Subcutaneous adipose tissue (tissue), 4 donors: Measurements from ENCODE around the gene NCBP2. TPM values are rescaled to one million over a fixed set of nuclear protein-coding genes. Genes with fewer than 3 reads are reported as not detected.

Experiments
- total RNA-seq, 4 donors: library from RNA; depleted of rRNA; stranded (reverse); fragments of >200 nt; gene quantifications; one replicate each; pipeline ENCODE4 v1.1.0, GENCODE V29; 2016
- TF ChIP-seq, protein P1 (sequence below): fragments of 450-650 bp; IDR thresholded peaks from one replicate; pipeline ENCODE4 v1.5.1; 2016; ENCODE audit warnings: low read depth, mild to moderate bottlenecking, control low read depth, antibody characterized with exemption, moderate library complexity

Gene NCBP2
- total RNA-seq, 4 donors from 2014 or later: 35.7 to 41.4 (median 37.8) TPM

DNA sequence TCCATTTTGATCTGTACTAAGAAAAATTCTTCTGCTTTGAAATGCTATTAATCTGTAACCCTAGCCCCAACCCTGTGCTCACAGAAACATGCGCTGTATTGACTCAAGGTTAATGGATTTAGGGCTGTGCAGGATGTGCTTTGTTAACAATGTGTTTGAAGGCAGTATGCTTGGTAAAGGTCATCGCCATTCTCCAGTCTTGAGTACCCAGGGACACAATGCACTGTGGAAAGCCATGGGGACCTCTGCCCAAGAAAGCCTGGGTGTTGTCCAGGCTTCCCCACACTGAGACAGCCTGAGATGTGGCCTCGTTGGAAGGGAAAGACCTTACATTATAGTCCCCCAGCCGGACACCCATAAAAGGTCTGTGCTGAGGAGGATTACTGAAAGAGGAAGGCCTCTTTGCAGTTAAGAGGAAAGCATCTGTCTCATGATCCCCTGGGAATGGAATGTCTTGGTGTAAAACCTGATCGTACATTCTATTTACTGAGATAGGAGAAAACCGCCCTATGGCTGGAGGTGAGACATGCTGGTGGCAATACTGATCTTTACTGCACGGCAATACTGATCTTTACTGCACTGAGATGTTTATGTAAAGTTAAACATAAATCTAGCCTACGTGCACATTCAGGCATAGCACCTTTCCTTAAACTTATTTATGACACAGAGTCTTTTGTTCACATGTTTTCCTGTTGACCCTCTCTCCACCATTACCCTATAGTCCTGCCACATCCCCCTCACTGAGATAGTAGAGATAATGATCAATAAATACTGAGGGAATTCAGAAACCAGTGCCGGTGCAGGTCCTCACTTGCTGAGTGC lies 20.0 kb upstream of the NCBP2 start:
- TF ChIP-seq, protein P1, sequence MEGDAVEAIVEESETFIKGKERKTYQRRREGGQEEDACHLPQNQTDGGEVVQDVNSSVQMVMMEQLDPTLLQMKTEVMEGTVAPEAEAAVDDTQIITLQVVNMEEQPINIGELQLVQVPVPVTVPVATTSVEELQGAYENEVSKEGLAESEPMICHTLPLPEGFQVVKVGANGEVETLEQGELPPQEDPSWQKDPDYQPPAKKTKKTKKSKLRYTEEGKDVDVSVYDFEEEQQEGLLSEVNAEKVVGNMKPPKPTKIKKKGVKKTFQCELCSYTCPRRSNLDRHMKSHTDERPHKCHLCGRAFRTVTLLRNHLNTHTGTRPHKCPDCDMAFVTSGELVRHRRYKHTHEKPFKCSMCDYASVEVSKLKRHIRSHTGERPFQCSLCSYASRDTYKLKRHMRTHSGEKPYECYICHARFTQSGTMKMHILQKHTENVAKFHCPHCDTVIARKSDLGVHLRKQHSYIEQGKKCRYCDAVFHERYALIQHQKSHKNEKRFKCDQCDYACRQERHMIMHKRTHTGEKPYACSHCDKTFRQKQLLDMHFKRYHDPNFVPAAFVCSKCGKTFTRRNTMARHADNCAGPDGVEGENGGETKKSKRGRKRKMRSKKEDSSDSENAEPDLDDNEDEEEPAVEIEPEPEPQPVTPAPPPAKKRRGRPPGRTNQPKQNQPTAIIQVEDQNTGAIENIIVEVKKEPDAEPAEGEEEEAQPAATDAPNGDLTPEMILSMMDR: no peak

DNA sequence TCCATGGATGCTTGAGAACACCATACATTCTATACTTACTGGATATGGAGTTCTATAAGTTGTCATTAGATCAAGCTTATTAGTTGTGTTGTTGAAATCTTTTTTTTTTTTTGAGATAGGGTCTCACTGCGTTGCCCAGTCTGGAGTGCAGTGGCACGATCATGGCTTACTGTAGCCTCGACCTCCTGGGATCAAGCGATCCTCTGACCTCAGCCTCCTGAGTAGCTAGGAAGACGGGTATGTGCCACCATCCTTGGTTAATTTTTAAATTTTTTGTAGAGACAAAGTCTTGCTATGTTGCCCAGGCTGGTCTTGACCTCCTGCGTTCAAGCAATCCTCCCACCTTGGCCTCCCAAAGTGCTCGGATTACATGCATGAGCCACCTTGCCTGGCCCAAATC lies 12.5 kb upstream of the NCBP2 start:
- TF ChIP-seq, protein P1: no peak

DNA sequence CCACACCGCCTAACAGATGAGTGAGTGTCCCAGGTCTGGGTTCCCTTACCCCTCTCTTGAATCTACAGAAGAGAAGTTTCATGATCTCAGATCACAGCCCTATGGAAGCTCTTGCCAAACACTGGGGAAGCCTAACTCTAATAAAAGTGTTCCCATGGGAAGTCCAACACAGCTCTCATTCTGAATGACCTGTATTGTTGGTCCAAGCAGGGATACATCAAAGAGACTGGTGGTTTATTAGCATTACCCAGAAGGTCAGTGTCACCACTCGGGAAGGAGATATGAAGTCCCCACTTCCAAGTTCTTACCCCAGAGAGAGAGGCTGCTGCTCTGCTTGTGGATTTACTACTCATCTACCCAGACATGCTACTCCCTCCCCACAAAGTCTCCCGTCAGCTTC lies 9.0 kb upstream of the NCBP2 start:
- TF ChIP-seq, protein P1: no peak

DNA sequence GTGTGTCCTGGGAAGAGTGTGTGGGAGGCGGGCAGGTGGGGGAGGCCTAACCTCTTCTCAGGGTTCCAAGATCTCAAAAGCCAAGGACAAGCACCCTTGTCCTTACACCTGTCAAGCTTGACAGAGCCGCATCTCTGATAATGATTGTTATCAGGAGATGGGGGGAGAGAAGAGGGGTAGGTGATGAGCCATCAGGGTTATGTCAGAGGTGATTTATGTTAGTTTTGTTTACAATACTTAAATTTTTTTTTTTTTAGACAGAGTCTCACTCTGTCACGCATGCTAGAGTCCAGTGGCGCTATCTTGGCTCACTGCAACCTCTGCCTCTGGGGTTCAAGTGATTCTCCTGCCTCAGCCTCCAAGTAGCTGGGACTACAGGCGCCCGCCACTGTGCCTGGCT lies 7.4 kb upstream of the NCBP2 start:
- TF ChIP-seq, protein P1: no peak

DNA sequence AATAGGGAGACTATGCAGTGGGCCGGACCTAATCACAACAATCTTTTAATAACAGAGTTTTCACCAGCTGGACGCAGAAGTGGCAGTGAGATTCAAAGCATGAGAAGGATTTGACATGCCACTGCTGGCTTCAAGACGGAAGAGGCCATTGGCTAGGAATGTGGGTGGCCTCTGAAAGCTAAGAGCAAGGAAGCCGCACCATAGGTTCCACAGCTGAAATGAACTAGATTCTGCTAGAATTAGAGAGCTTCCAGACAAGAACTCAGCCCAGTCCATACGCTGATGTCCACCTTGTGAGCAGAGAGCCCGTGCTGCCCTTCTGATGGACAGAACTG lies 6.9 kb upstream of the NCBP2 start:
- TF ChIP-seq, protein P1: no peak

DNA sequence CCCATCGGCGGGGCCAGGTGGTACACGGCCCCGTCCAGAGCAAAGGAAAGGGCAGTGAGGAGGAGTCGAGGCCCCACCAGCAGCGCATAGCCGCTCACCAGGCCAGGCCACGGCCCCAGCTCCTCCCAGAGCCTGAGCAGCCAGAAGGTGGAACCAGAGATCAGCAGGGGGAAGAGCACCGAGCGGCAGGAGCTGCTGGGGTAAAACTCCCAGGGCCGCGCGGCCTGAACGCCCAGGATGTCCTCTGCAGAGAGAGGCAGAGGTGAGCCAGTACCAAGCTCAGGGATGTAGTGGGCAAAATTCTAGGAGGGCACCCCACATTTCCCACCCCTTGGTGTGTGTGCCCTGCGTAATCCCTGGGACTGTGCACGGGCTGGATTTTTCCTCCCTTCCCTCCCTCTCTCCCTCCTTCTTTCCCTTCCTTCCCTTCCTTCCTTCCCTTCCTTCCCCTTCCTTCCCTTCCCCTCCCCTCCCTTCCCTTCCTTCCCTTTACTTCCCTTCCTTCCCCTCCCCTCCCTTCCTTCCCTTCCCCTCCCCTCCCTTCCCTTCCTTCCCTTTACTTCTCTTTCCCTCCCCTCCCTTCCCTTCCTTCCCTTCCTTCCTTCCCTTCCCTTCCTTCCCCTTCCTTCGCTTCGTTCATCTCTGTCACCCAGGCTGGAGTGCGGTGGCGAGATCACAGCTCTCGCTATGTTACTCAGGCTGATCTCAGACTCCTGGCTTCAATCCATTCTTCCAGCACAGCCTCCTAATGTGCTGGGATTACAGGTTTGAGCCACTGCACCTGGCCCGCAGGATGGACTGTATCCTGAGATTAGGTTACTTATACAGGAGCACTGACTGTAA lies 6.3 kb upstream of the NCBP2 start:
- TF ChIP-seq, protein P1: no peak

DNA sequence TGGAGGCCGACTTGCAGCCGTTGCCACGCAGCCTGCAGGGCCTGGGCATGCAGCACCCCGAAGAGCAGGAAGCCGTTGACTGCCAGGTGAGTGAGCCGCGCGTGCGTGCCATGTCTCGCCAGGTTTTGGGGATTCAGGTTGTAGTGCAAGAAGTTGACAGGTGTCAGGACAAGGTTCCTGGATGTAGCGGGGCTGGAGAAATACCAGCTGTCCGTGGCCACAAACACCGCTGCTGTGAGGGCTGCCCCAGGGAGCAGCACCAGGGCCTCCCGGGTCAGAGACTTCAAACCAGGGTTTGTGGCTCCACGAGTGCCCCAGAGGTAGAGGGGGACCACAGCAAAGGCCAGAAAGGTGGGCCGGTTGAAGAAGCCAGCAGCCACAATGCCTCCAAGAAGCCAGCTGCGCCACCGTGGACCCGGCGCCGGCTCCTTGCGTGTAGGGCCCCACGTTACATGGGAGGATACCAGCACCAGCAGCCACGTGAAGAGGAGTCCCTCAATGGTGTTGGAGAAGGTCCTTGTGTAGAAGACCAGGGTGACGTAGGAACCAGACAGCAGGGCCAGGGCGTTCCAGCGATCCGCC lies 5.6 kb upstream of the NCBP2 start:
- TF ChIP-seq, protein P1: no peak
